ENCODE data around the gene LPP.
A peak's percentile ranks its signal among the peaks of the same experiment; 100 is the strongest.
"Not testable (repeated sequence)": the region's sequence is repeated elsewhere in the genome, so short reads cannot be mapped to it uniquely, and the experiment has no call there.

The LPP gene

GRCh38 chr3:188154014-188154808 is at the start of gene LPP:
TSS of gene LPP (plus strand) at chr3:188154157. CDS start at chr3:188406121, 251,964 bp downstream.
- peak; percentile 68 to 72 for DNase-seq (ENCODE audit: low read depth in 1 of 2, low spot score in 1 of 2)

GRCh38 chr3:188106006-188106405 is 48.0 kb upstream of the LPP start:
- DNase-seq (ENCODE audit: low read depth in 1 of 2, low spot score in 1 of 2) = no peak

GRCh38 chr3:188106454-188106853 is 47.5 kb upstream of the LPP start:
- no peak for DNase-seq (ENCODE audit: low read depth in 1 of 2, low spot score in 1 of 2)

GRCh38 chr3:188106887-188107830 is 46.8 kb upstream of the LPP start:
- no peak for DNase-seq (ENCODE audit: low read depth in 1 of 2, low spot score in 1 of 2)

GRCh38 chr3:188108703-188109412 is 45.1 kb upstream of the LPP start:
- no peak for DNase-seq (ENCODE audit: low read depth in 1 of 2, low spot score in 1 of 2)

- DNase-seq (ENCODE audit: low read depth in 1 of 2, low spot score in 1 of 2) = no peak
Measured at GRCh38 chr3:188111002-188111584, 42.9 kb upstream of the LPP start.

GRCh38 chr3:188113756-188114155 is 40.2 kb upstream of the LPP start:
- no peak for DNase-seq (ENCODE audit: low read depth in 1 of 2, low spot score in 1 of 2)

GRCh38 chr3:188119846-188120245 is 34.1 kb upstream of the LPP start:
- DNase-seq (ENCODE audit: low read depth in 1 of 2, low spot score in 1 of 2) = no peak

- DNase-seq (ENCODE audit: low read depth in 1 of 2, low spot score in 1 of 2) = no peak
Measured at GRCh38 chr3:188122571-188123169, 31.3 kb upstream of the LPP start.

GRCh38 chr3:188123170-188123905 is 30.6 kb upstream of the LPP start:
- DNase-seq (ENCODE audit: low read depth in 1 of 2, low spot score in 1 of 2) = no peak

GRCh38 chr3:188124184-188124583 is 29.8 kb upstream of the LPP start:
- DNase-seq (ENCODE audit: low read depth in 1 of 2, low spot score in 1 of 2) = no peak

- DNase-seq (ENCODE audit: low read depth in 1 of 2, low spot score in 1 of 2) = no peak
Measured at GRCh38 chr3:188125076-188125475, 28.9 kb upstream of the LPP start.

- no peak for DNase-seq (ENCODE audit: low read depth in 1 of 2, low spot score in 1 of 2)
Measured at GRCh38 chr3:188126276-188126675, 27.7 kb upstream of the LPP start.

GRCh38 chr3:188126934-188127333 is 27.0 kb upstream of the LPP start:
- DNase-seq (ENCODE audit: low read depth in 1 of 2, low spot score in 1 of 2) = no peak

- no peak for DNase-seq (ENCODE audit: low read depth in 1 of 2, low spot score in 1 of 2)
Measured at GRCh38 chr3:188128905-188129304, 25.1 kb upstream of the LPP start.

GRCh38 chr3:188131023-188131422 is 22.9 kb upstream of the LPP start:
- DNase-seq (ENCODE audit: low read depth in 1 of 2, low spot score in 1 of 2) = not testable (repeated sequence)

GRCh38 chr3:188133219-188133618 is 20.7 kb upstream of the LPP start:
- DNase-seq (ENCODE audit: low read depth in 1 of 2, low spot score in 1 of 2) = no peak

GRCh38 chr3:188133646-188134045 is 20.3 kb upstream of the LPP start:
- no peak for DNase-seq (ENCODE audit: low read depth in 1 of 2, low spot score in 1 of 2)

- no peak for DNase-seq (ENCODE audit: low read depth in 1 of 2, low spot score in 1 of 2)
Measured at GRCh38 chr3:188134079-188134478, 19.9 kb upstream of the LPP start.

- no peak for DNase-seq (ENCODE audit: low read depth in 1 of 2, low spot score in 1 of 2)
Measured at GRCh38 chr3:188134856-188135255, 19.1 kb upstream of the LPP start.

All from stimulated activated CD4-positive, alpha-beta T cell treated with anti-CD3 and anti-CD28 coated beads, Interleukin-15, amount 100 ng/mL, for 1 hour (primary cell).